Measurements from ENCODE around the gene TRIP12. TPM values are rescaled to one million over a fixed set of nuclear protein-coding genes. Genes with fewer than 3 reads are reported as not detected.
A peak's percentile ranks its signal among the peaks of the same experiment; 100 is the strongest.

The TRIP12 gene
- total RNA-seq, 2 experiments from 2014 or later = 151 to 178 TPM

GRCh38 chr2:229879191-229879950 is 42.4 kb downstream of the TRIP12 start:
- H3K4me1 ChIP-seq (ENCODE audit: insufficient read depth, low read length) = no peaks in the 10 kb centered on the region
- no peak overlapping the region for H3K27ac ChIP-seq (ENCODE audit: low read depth in 1 of 2, low read length in 2 of 2)
- H3K4me3 ChIP-seq (ENCODE audit: low read length) = no peak overlapping the region
- no peaks in the 10 kb centered on the region for H3K27me3 Mint-ChIP-seq
- no peaks in the 10 kb centered on the region for H3K9me3 Mint-ChIP-seq
- H3K4me3 Mint-ChIP-seq = no peak overlapping the region
- no peak for TF ChIP-seq CTCF (IDR thresholded peaks at IDR 0.05)
- peaks cover 36% of the 10 kb centered on the region for H3K36me3 ChIP-seq (ENCODE audit: insufficient read depth, low read length)
- intact Hi-C loops (cut with DNase I, micrococcal nuclease) = no loop called here
- ATAC-seq (ENCODE audit: poor library complexity) (no peak), DNase-seq (no peak)
- no peak overlapping the region for H3K27ac Mint-ChIP-seq
- peaks cover 69% of the 10 kb centered on the region for H3K36me3 Mint-ChIP-seq (ENCODE audit: low read depth)
- no peaks in the 10 kb centered on the region for H3K9me3 ChIP-seq (ENCODE audit: control insufficient read depth in 1 of 2, insufficient read depth in 1 of 2, low read length in 2 of 2)
- ChIA-PET POLR2A (no interaction called here), CTCF (interaction anchor here (1.0 to 1.3 kb wide), 2 partner anchors 14 to 79 kb away, joined by 3 to 5 read pairs; no protein-coding TSS in a partner anchor)
- H3K27me3 ChIP-seq (ENCODE audit: control insufficient read depth in 1 of 2, insufficient read depth in 2 of 2, low read length in 2 of 2) = no peaks in the 10 kb centered on the region
- H3K4me1 Mint-ChIP-seq (ENCODE audit: low read depth) = peaks cover 51% of the 10 kb centered on the region

DNA sequence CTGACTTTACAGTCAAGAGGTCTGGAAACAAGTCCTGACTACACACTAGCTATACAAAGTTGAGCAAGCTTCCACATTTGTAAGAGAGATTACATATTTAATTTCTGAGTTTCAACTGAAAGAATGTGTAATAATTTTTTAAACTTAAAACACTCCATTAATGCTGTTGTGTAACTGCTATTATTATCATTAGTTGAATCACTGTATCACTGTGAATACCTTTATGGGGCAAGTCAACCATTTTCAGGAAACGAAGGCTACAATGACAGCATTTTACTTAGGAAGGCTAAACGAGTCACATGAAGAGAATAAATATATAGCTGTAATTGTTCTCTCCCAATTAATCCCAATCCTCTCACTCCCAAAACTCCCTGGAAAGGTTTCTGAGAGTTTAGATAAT is 46.3 kb downstream of the TRIP12 start:
- Histone ChIP-seq H3K4me3 (ENCODE audit: low read length) (no peak overlapping the region), H3K36me3 (ENCODE audit: insufficient read depth, low read length) (peaks cover 34% of the 10 kb centered on the region), H3K9me3 (ENCODE audit: control insufficient read depth in 1 of 2, insufficient read depth in 1 of 2, low read length in 2 of 2) (no peaks in the 10 kb centered on the region), H3K4me1 (ENCODE audit: insufficient read depth, low read length) (no peaks in the 10 kb centered on the region), H3K27ac (ENCODE audit: low read depth in 1 of 2, low read length in 2 of 2) (no peak overlapping the region), H3K27me3 (ENCODE audit: control insufficient read depth in 1 of 2, insufficient read depth in 2 of 2, low read length in 2 of 2) (no peaks in the 10 kb centered on the region)
- peak overlapping the region; percentile 32 for H3K27ac Mint-ChIP-seq
- peaks cover 84% of the 10 kb centered on the region for H3K36me3 Mint-ChIP-seq (ENCODE audit: low read depth)
- intact Hi-C loops (cut with DNase I, micrococcal nuclease) = no loop called here
- H3K4me3 Mint-ChIP-seq = no peak overlapping the region
- H3K4me1 Mint-ChIP-seq (ENCODE audit: low read depth) = peaks cover 53% of the 10 kb centered on the region
- ATAC-seq (ENCODE audit: poor library complexity) (no peak), DNase-seq (no peak)
- no peaks in the 10 kb centered on the region for H3K9me3 Mint-ChIP-seq
- no peak for TF ChIP-seq CTCF (IDR thresholded peaks at IDR 0.05)
- POLR2A ChIA-PET = interaction anchor here (0.9 kb wide), 1 partner anchor 35 kb away, joined by 3 read pairs; no protein-coding TSS in a partner anchor
- no peaks in the 10 kb centered on the region for H3K27me3 Mint-ChIP-seq
- CTCF ChIA-PET = no interaction called here

GRCh38 chr2:229874647-229875046 is 47.2 kb downstream of the TRIP12 start:
- intact Hi-C loops (cut with DNase I, micrococcal nuclease) = no loop called here
- Mint-ChIP-seq H3K4me3 (no peak overlapping the region), H3K36me3 (ENCODE audit: low read depth) (peaks cover 84% of the 10 kb centered on the region), H3K4me1 (ENCODE audit: low read depth) (peaks cover 62% of the 10 kb centered on the region), H3K27me3 (no peaks in the 10 kb centered on the region), H3K27ac (no peak overlapping the region), H3K9me3 (no peaks in the 10 kb centered on the region)
- Histone ChIP-seq H3K36me3 (ENCODE audit: insufficient read depth, low read length) (peaks cover 32% of the 10 kb centered on the region), H3K27me3 (ENCODE audit: control insufficient read depth in 1 of 2, insufficient read depth in 2 of 2, low read length in 2 of 2) (no peaks in the 10 kb centered on the region), H3K27ac (ENCODE audit: low read depth in 1 of 2, low read length in 2 of 2) (no peak overlapping the region), H3K4me3 (ENCODE audit: low read length) (no peak overlapping the region), H3K4me1 (ENCODE audit: insufficient read depth, low read length) (no peaks in the 10 kb centered on the region), H3K9me3 (ENCODE audit: control insufficient read depth in 1 of 2, insufficient read depth in 1 of 2, low read length in 2 of 2) (no peaks in the 10 kb centered on the region)
- no peak for ATAC-seq (ENCODE audit: poor library complexity)
- ChIA-PET CTCF (interaction anchor here (0.7 kb wide), 1 partner anchor 10 kb away, joined by 3 read pairs; no protein-coding TSS in a partner anchor), POLR2A (interaction anchor here (0.6 to 1.3 kb wide), 3 partner anchors 19 to 29 kb away, joined by 3 to 4 read pairs (median 3); no protein-coding TSS in a partner anchor)
- no peak for TF ChIP-seq CTCF (IDR thresholded peaks at IDR 0.05)
- no peak for DNase-seq
